A673 (cell line): ENCODE data around the gene ANKLE1.

ENCODE experiments used
- CTCF ChIP-seq: fragments of 300-800, 200-600 bp; sonication (generic); conservative IDR thresholded peaks from 2 replicates; pipeline ENCODE4 v1.5.1; 2017; ENCODE audit warnings: low read depth, mild to moderate bottlenecking, antibody characterized with exemption, low read length, moderate library complexity, mixed read lengths
- EZH2 ChIP-seq: fragments of 200-600 bp; sonication (generic); IDR thresholded peaks from 2 replicates; pipeline ENCODE4 v1.6.1; 2017; ENCODE audit warnings: borderline replicate concordance, low read depth, mild to moderate bottlenecking, mixed read lengths, antibody characterized with exemption, low read length; ENCODE audit not compliant: poor library complexity, severe bottlenecking

DNA sequence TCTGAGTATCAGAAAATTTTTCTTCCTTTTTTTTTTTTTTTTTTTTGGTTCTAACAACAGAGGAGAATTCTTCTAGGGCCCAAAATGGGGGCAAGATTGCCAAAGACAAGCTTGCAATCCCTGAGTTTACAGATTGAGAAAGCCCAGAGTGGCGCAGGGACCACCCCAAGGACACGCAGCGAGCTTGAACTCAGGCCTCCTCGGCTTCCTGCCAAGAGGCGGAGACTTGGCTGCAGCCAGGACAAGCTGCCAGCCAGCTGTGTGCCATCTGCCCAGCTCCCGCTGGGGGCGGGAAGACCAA lies 23.5 kb downstream of the ANKLE1 start:
- TF ChIP-seq EZH2 (no peak), CTCF (no peak)
